HepG2 (cell line): Measurements from ENCODE around the gene ITGB2. TPM values are rescaled to one million over a fixed set of nuclear protein-coding genes. Genes with fewer than 3 reads are reported as not detected.

Experiments used
- CREB1 ChIP-seq, 2 experiments: fragments of 450-650 bp in 1 of 2; IDR thresholded peaks; 2 replicates each; pipeline ENCODE4 v1.6.1; 2016 to 2017; ENCODE audit warnings: control low read depth in 1 of 2, mild to moderate bottlenecking in 1 of 2, missing compliant biosample characterization in 1 of 2, missing genetic modification characterization in 1 of 2
- KLF16 ChIP-seq, 2 experiments: sonication (generic) in 1 of 2; formaldehyde crosslinking in 1 of 2; IDR thresholded peaks; 2 replicates each; pipeline versions ENCODE4 v1.6.1 to v1.8.0; 2016 to 2023; ENCODE audit warnings: missing genetic modification reagents in 2 of 2, missing compliant biosample characterization in 1 of 2
- MLX ChIP-seq: IDR thresholded peaks from 2 replicates; pipeline ENCODE4 v1.6.1; 2016
- SP4 ChIP-seq: sonication (generic); formaldehyde crosslinking; IDR thresholded peaks from 2 replicates; pipeline ENCODE4 v1.8.1; 2023; ENCODE audit warnings: mild to moderate bottlenecking, missing genetic modification reagents
- USF2 ChIP-seq, 2 experiments: sonication (generic) in 1 of 2; formaldehyde crosslinking in 1 of 2; IDR thresholded peaks; 2 replicates each; pipeline versions ENCODE4 v1.5.1 to v1.6.1; 2011 to 2020; ENCODE audit warnings: borderline replicate concordance in 1 of 2, low read depth in 1 of 2, low read length in 1 of 2, mild to moderate bottlenecking in 1 of 2, missing genetic modification reagents in 1 of 2, moderate library complexity in 1 of 2
- ZBTB40 ChIP-seq, 2 experiments: fragments of 450-650 bp in 1 of 2; sonication (generic) in 1 of 2; formaldehyde crosslinking in 1 of 2; IDR thresholded peaks; 2 replicates each; pipeline versions ENCODE4 v1.6.1 to v1.8.0; 2016 to 2022; ENCODE audit warnings: antibody characterized with exemption in 1 of 2, mild to moderate bottlenecking in 1 of 2, missing genetic modification reagents in 1 of 2
- ZFP82 ChIP-seq: sonication (generic); formaldehyde crosslinking; IDR thresholded peaks from 2 replicates; pipeline ENCODE4 v1.5.1; 2020; ENCODE audit warnings: mild to moderate bottlenecking, missing genetic modification reagents, borderline replicate concordance
- ZNF781 ChIP-seq: sonication (generic); formaldehyde crosslinking; IDR thresholded peaks from 2 replicates; pipeline ENCODE4 v1.5.1; 2020; ENCODE audit warnings: borderline replicate concordance, mild to moderate bottlenecking, missing genetic modification reagents; ENCODE audit errors: not compliant biosample characterization
- polyA plus RNA-seq, 8 experiments: library from polyadenylated mRNA; depleted of rRNA in 3 of 8; stranded (reverse) in 7 of 8; unstranded in 1 of 8; fragments of >200 nt; fragmentation: Illumina TruSeq in 4 of 8; extraction: Trizol in 4 of 8; gene quantifications; 2 replicates each; pipeline versions ENCODE4 v1.2.1 to v1.2.3, GENCODE V29; 2011 to 2016; ENCODE audit warnings: low read depth in 4 of 8, missing spikeins in 1 of 8, mixed read lengths in 1 of 8; ENCODE audit not compliant: insufficient read depth in 1 of 8
- total RNA-seq, 5 experiments: library from RNA; depleted of rRNA; stranded (reverse); fragments of >200 nt; fragmentation: Illumina TruSeq; extraction: Trizol; gene quantifications; 2 replicates each; pipeline ENCODE4 v1.2.3, GENCODE V29; 2016; ENCODE audit warnings: low read depth in 1 of 5

The ITGB2 gene
- total and polyA plus RNA-seq, 2 of the 13 experiments (the other 11 are each of a cell fraction or from before 2014, with no cell fraction given) = 4.2 to 18.0 TPM

- TF ChIP-seq CREB1 (IDR thresholded peaks at IDR 0.05) (no peak), CREB1 (CRISPR knock-in tag; IDR thresholded peaks at IDR 0.05) (no peak), USF2 (IDR thresholded peaks at IDR 0.05; ENCODE audit: low read depth, low read length) (no peak), USF2 (CRISPR knock-in tag; IDR thresholded peaks at IDR 0.05; ENCODE audit: borderline replicate concordance) (no peak), MLX (CRISPR knock-in tag) (no peak), SP4 (no peak), KLF16 (CRISPR knock-in tag; IDR thresholded peaks at IDR 0.05) (no peak), ZFP82 (CRISPR knock-in tag) (no peak), ZBTB40 (IDR thresholded peaks at IDR 0.05) (no peak), ZBTB40 (CRISPR knock-in tag; IDR thresholded peaks at IDR 0.05) (no peak), ZNF781 (no peak)
Measured at GRCh38 chr21:44845418-44846223, 75.1 kb downstream of the ITGB2 start (continued).
